Measurements from ENCODE around the gene NSD1.

The NSD1 gene, protein sequence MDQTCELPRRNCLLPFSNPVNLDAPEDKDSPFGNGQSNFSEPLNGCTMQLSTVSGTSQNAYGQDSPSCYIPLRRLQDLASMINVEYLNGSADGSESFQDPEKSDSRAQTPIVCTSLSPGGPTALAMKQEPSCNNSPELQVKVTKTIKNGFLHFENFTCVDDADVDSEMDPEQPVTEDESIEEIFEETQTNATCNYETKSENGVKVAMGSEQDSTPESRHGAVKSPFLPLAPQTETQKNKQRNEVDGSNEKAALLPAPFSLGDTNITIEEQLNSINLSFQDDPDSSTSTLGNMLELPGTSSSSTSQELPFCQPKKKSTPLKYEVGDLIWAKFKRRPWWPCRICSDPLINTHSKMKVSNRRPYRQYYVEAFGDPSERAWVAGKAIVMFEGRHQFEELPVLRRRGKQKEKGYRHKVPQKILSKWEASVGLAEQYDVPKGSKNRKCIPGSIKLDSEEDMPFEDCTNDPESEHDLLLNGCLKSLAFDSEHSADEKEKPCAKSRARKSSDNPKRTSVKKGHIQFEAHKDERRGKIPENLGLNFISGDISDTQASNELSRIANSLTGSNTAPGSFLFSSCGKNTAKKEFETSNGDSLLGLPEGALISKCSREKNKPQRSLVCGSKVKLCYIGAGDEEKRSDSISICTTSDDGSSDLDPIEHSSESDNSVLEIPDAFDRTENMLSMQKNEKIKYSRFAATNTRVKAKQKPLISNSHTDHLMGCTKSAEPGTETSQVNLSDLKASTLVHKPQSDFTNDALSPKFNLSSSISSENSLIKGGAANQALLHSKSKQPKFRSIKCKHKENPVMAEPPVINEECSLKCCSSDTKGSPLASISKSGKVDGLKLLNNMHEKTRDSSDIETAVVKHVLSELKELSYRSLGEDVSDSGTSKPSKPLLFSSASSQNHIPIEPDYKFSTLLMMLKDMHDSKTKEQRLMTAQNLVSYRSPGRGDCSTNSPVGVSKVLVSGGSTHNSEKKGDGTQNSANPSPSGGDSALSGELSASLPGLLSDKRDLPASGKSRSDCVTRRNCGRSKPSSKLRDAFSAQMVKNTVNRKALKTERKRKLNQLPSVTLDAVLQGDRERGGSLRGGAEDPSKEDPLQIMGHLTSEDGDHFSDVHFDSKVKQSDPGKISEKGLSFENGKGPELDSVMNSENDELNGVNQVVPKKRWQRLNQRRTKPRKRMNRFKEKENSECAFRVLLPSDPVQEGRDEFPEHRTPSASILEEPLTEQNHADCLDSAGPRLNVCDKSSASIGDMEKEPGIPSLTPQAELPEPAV (N-terminal part only)

DNA sequence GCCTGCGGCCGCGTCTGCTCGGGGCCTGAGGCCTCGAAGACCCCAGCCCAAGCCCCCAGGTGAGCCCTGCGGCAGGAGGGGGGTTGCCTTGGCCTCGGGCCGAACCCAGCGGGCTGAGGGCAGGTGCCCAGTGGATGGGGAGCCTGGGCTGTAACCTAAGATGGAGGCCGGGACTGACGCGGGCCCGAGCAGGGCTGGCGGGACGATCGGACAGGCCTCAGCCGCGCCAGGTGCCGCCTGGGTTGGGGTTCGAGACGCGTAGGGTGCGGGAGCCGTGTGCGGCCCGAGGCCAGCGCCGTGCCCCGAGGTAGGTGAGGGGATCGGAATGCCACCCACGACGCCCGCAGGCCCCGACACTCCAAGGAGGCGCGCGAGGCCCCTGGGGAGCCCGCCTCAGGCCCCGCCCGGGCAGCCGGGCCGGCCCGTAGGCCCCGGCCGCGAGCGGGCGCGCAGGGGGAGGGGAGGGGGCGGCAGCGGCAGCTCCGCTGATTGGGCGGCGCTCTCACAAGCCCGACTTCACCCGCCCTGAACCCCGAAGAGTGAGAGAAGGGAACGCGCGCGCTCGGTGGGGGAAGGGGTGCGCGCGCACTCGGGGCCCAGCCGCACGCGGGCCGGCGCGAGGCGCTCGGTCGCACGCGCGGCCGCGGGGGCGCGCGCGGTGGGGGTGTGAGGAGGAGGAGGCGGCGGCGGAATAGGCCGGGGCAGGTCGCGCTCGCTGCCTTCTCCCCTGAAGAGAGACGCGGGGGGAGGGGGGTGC lies at the start of gene NSD1:
NSD1 (plus strand) TSS at position 678 of the 757 bp plus-strand sequence. CDS start 1,331 bp downstream, outside the sequence.
- DNase-seq (ENCODE audit: low read depth): peak; percentile 81
- no peaks in the 10 kb centered on the region for H3K27me3 ChIP-seq (replicated peaks; ENCODE audit: control insufficient read depth, insufficient read depth, low read length)
- peak within 1 kb of the TSS; percentile 93 for H3K9ac ChIP-seq (ENCODE audit: low read length)
- no peaks in the 10 kb centered on the region for H3K9me3 ChIP-seq (ENCODE audit: control insufficient read depth, low read length)
- H3K4me3 ChIP-seq (ENCODE audit: low read length): peak within 1 kb of the TSS; percentile 81
- peaks cover 32% of the 10 kb centered on the region for H3K36me3 ChIP-seq (ENCODE audit: control insufficient read depth, insufficient read depth, low read length, severe bottlenecking)
- peaks cover 21% of the 10 kb centered on the region for H3K4me1 ChIP-seq (ENCODE audit: control insufficient read depth, insufficient read depth, low read length)

DNA sequence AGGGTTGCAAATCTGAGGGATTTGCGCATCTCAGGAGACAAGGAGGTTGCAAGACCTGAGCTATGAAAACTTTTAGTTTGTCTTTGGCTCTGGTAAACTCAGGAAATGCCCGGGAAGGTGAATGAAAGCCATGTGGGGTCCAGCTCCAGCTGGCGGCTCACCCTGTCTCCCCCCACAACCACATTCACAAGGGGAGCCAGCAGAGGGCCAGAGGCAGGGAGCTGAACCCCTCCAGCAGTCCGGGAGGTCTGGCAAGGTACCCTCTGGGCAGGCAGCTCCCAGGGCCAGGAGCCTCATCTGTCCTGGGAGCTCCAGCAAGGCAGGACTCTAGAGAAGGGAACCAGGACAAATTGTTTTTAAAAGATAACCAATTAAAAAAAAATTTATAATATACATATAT lies 49.4 kb upstream of the NSD1 start:
- no peak overlapping the region for H3K9ac ChIP-seq (ENCODE audit: low read length)
- no peak overlapping the region for H3K4me3 ChIP-seq (ENCODE audit: low read length)
- no peaks in the 10 kb centered on the region for H3K9me3 ChIP-seq (ENCODE audit: control insufficient read depth, low read length)
- no peak for DNase-seq (ENCODE audit: low read depth)
- peaks cover 18% of the 10 kb centered on the region for H3K27me3 ChIP-seq (replicated peaks; ENCODE audit: control insufficient read depth, insufficient read depth, low read length)
- H3K4me1 ChIP-seq (ENCODE audit: control insufficient read depth, insufficient read depth, low read length): peaks cover 3% of the 10 kb centered on the region
- H3K36me3 ChIP-seq (ENCODE audit: control insufficient read depth, insufficient read depth, low read length, severe bottlenecking): no peaks in the 10 kb centered on the region

DNA sequence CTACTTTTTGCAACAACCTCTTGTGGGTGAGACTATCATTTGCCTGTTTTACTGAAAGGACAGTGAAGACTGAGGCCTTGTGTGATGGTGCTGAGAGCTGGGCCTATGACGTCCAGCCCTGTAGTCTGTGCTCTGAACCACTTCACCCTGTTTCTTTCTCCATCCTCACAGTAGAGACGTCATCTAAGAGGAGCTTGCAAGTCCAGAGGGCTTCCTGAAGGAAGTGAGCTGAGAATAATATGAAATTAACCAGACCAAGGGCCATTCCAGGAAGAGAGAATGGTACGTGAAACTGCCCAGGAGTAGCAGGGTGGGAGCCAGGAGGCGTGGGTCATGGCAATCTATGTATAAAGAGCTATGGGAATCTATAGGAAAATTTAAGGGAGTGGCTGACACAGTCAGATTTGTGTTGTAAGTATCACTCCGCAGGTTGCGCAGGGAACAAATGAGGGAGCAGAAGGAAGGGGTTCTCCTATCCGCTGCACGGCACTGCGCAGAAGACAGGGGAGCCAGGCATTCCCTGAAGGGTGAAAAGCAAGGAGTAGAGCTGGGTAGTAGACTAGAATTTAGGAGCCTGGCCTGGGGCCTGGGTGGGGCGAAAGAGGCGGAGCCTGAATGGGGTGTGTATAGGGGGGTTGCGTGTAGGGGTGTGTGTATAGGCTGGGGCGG lies 47.5 kb upstream of the NSD1 start:
- DNase-seq (ENCODE audit: low read depth): no peak
- Histone ChIP-seq H3K4me1 (ENCODE audit: control insufficient read depth, insufficient read depth, low read length) (peaks cover 6% of the 10 kb centered on the region), H3K4me3 (ENCODE audit: low read length) (no peak overlapping the region), H3K27me3 (replicated peaks; ENCODE audit: control insufficient read depth, insufficient read depth, low read length) (peaks cover 25% of the 10 kb centered on the region), H3K9me3 (ENCODE audit: control insufficient read depth, low read length) (no peaks in the 10 kb centered on the region), H3K36me3 (ENCODE audit: control insufficient read depth, insufficient read depth, low read length, severe bottlenecking) (no peaks in the 10 kb centered on the region), H3K9ac (ENCODE audit: low read length) (no peak overlapping the region)

DNA sequence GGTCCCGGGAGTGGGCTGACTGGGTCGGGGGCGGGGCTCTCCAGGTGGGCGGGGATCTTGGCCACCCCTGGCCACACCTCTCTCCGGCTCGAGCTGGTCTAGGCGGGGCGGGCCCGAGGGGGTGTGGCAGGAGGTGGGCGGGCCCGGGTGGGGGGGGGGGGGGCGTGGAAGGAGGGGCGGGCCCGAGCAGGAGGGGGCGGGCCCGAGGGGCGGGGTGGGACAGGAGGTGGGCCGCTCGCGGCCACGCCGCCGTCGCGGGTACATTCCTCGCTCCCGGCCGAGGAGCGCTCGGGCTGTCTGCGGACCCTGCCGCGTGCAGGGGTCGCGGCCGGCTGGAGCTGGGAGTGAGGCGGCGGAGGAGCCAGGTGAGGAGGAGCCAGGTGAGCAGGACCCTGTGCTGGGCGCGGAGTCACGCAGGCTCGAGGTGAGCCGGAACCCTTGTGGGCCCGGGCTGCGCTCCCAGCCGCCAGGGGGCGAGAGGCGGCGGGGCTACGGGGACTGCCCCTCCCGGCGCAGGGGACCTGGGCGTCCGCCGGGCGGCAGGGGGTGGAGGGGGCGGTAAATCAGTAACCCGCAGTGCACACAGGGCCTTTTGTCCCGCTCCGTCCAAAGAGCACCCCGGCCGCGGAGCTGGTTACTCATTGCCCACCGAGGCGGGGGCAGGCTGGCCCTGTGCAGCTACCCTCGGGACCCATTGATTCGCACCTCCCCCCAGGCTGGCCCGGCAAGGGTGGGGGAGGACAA lies 46.7 kb upstream of the NSD1 start, which contains the start of gene FGFR4:
FGFR4 (plus strand) TSS at position 262 of the 744 bp plus-strand sequence. CDS start 2,688 bp downstream, outside the sequence.
- H3K4me1 ChIP-seq (ENCODE audit: control insufficient read depth, insufficient read depth, low read length): peaks cover 6% of the 10 kb centered on the region
- H3K9ac ChIP-seq (ENCODE audit: low read length): no peak within 1 kb of the TSS
- H3K4me3 ChIP-seq (ENCODE audit: low read length): peak within 1 kb of the TSS; percentile 47
- no peaks in the 10 kb centered on the region for H3K36me3 ChIP-seq (ENCODE audit: control insufficient read depth, insufficient read depth, low read length, severe bottlenecking)
- DNase-seq (ENCODE audit: low read depth): peak; percentile 55
- no peaks in the 10 kb centered on the region for H3K9me3 ChIP-seq (ENCODE audit: control insufficient read depth, low read length)
- peaks cover 32% of the 10 kb centered on the region for H3K27me3 ChIP-seq (replicated peaks; ENCODE audit: control insufficient read depth, insufficient read depth, low read length)

DNA sequence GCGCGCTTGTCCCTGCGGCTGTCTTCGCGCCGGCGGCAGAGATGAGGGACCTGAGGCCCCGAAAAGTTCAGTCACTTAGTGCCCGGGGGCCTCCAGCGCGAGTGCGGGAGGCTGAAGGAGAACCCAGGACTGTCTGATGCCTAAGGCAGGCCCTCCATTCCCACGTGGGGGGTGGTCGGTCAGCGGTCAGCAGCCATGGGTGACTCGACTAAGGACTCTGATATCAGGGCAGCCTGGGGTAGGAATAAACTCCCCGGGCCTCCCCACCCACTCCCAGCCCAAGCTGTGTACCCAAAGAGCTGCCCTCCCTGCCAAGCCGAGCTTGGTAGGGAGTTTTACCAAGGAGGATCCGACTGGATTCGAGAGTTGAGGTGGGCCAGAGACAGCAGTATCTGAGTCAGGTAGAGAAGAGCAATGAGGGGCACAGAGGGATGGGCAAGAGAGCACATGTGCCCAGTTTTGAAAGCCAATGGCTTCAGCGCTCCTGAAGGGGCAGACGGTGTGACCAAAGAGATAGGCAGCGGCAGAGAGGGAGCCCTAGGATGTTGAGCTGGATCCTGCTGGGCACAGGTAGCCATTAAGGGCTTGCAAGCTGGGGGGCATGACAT lies 46.1 kb upstream of the NSD1 start:
- Histone ChIP-seq H3K36me3 (ENCODE audit: control insufficient read depth, insufficient read depth, low read length, severe bottlenecking) (no peaks in the 10 kb centered on the region), H3K9ac (ENCODE audit: low read length) (no peak overlapping the region), H3K9me3 (ENCODE audit: control insufficient read depth, low read length) (no peaks in the 10 kb centered on the region), H3K27me3 (replicated peaks; ENCODE audit: control insufficient read depth, insufficient read depth, low read length) (peaks cover 34% of the 10 kb centered on the region), H3K4me3 (ENCODE audit: low read length) (no peak overlapping the region), H3K4me1 (ENCODE audit: control insufficient read depth, insufficient read depth, low read length) (peaks cover 6% of the 10 kb centered on the region)
- DNase-seq (ENCODE audit: low read depth): no peak

DNA sequence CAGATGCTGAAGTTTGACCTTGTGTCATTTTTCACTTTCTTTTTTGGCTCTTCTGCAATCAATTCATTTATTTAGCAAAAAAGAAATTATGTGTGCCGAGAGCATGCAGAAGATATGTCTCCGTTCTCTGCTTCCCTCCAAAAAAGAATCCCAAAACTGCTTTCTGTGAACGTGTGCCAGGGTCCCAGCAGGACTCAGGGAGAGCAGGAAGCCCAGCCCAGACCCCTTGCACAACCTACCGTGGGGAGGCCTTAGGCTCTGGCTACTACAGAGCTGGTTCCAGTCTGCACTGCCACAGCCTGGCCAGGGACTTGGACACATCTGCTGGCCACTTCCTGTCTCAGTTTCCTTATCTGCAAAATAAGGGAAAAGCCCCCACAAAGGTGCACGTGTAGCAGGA lies 44.4 kb upstream of the NSD1 start:
- Histone ChIP-seq H3K4me1 (ENCODE audit: control insufficient read depth, insufficient read depth, low read length) (peaks cover 7% of the 10 kb centered on the region), H3K36me3 (ENCODE audit: control insufficient read depth, insufficient read depth, low read length, severe bottlenecking) (no peaks in the 10 kb centered on the region), H3K27me3 (replicated peaks; ENCODE audit: control insufficient read depth, insufficient read depth, low read length) (peaks cover 29% of the 10 kb centered on the region), H3K9me3 (ENCODE audit: control insufficient read depth, low read length) (no peaks in the 10 kb centered on the region), H3K4me3 (ENCODE audit: low read length) (no peak overlapping the region), H3K9ac (ENCODE audit: low read length) (no peak overlapping the region)
- DNase-seq (ENCODE audit: low read depth): no peak

DNA sequence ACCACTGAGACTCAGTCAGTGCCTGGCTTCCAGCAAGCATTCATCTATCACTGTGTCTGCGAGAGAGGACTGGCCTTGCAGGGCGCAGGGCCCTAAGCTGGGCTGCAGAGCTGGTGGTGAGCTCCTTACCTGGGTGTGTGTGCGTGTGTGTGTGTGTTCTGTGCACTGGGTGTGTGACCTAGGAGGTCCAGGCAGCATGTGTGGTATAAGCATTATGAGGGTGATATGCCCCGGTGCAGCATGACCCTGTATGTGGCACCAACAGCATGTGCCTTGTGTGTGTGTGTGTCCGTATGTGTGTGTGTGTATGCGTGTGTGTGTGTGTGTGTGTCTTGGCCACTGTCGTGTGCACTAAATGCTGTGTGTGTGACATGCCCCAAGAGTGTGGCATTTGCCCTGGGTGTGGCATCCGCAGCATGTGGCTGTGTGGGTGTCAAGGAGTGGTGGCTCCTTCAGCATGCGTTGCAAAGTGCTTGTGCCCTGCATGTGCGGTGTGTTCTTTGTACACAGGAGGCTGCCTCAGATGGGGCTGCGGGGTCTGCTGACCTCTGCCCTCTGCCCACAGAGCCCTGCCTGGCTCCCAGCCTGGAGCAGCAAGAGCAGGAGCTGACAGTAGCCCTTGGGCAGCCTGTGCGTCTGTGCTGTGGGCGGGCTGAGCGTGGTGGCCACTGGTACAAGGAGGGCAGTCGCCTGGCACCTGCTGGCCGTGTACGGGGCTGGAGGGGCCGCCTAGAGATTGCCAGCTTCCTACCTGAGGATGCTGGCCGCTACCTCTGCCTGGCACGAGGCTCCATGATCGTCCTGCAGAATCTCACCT lies 43.5 kb upstream of the NSD1 start:
- H3K27me3 ChIP-seq (replicated peaks; ENCODE audit: control insufficient read depth, insufficient read depth, low read length): peaks cover 27% of the 10 kb centered on the region
- DNase-seq (ENCODE audit: low read depth): no peak
- no peaks in the 10 kb centered on the region for H3K9me3 ChIP-seq (ENCODE audit: control insufficient read depth, low read length)
- no peak overlapping the region for H3K9ac ChIP-seq (ENCODE audit: low read length)
- no peaks in the 10 kb centered on the region for H3K36me3 ChIP-seq (ENCODE audit: control insufficient read depth, insufficient read depth, low read length, severe bottlenecking)
- H3K4me3 ChIP-seq (ENCODE audit: low read length): no peak overlapping the region
- H3K4me1 ChIP-seq (ENCODE audit: control insufficient read depth, insufficient read depth, low read length): peaks cover 16% of the 10 kb centered on the region

DNA sequence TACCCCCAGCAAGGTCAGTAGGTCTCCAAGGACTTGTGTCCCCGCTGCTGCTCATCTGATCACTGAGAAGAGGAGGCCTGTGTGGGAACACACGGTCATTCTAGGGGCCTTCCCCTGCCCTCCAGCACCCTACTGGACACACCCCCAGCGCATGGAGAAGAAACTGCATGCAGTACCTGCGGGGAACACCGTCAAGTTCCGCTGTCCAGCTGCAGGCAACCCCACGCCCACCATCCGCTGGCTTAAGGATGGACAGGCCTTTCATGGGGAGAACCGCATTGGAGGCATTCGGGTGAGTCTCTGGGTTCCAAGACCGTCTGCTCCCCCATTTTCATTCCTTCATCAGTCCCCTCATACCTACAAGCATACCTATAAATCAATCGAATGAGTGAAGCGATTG lies 42.8 kb upstream of the NSD1 start:
- no peak overlapping the region for H3K9ac ChIP-seq (ENCODE audit: low read length)
- peaks cover 31% of the 10 kb centered on the region for H3K27me3 ChIP-seq (replicated peaks; ENCODE audit: control insufficient read depth, insufficient read depth, low read length)

DNA sequence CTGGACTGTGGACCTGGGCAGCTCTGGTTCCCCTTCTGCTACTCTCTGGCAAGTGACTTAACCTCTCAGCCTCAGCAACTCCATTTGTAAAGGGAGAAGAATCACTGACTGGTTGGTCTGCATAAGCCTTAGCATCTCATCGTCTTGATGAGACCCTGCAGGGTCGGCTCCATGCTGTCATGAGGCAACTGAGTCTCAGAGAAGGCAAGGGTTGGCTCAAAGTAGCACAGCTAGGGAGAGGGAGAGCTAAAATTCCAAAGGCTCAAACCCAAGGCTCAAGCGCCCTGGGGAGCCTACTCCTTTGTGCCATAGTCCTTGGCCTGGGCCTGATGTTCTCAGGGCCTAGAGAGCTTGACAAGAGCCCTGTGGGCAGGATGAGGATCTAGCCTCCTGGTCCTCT lies 42.3 kb upstream of the NSD1 start:
- Histone ChIP-seq H3K36me3 (ENCODE audit: control insufficient read depth, insufficient read depth, low read length, severe bottlenecking) (no peaks in the 10 kb centered on the region), H3K4me3 (ENCODE audit: low read length) (no peak overlapping the region), H3K9me3 (ENCODE audit: control insufficient read depth, low read length) (no peaks in the 10 kb centered on the region), H3K27me3 (replicated peaks; ENCODE audit: control insufficient read depth, insufficient read depth, low read length) (peaks cover 33% of the 10 kb centered on the region), H3K4me1 (ENCODE audit: control insufficient read depth, insufficient read depth, low read length) (peaks cover 17% of the 10 kb centered on the region), H3K9ac (ENCODE audit: low read length) (no peak overlapping the region)
- DNase-seq (ENCODE audit: low read depth): no peak

More for the DNA sequence above, 42.8 kb upstream of the NSD1 start:
- H3K4me1 ChIP-seq (ENCODE audit: control insufficient read depth, insufficient read depth, low read length): peaks cover 17% of the 10 kb centered on the region
- no peak for DNase-seq (ENCODE audit: low read depth)
- no peaks in the 10 kb centered on the region for H3K36me3 ChIP-seq (ENCODE audit: control insufficient read depth, insufficient read depth, low read length, severe bottlenecking)
- no peak overlapping the region for H3K4me3 ChIP-seq (ENCODE audit: low read length)
- no peaks in the 10 kb centered on the region for H3K9me3 ChIP-seq (ENCODE audit: control insufficient read depth, low read length)

Data from adipocyte (in vitro differentiated cells).